HL-60 (cell line): Measurements from ENCODE around the gene SOBP.

Source experiments
- DNase-seq, 2 experiments: peaks; one replicate each; pipeline ENCODE4 v3.0.0-alpha.2; 2010 to 2020; ENCODE audit warnings: low read depth in 1 of 2, low spot score in 1 of 2
- H3K27ac ChIP-seq: fragments of 250-450 bp; sonication (Bioruptor Pico); replicated peaks from 2 replicates; pipeline ENCODE4 v1.5.1; 2020; ENCODE audit warnings: mild to moderate bottlenecking, moderate library complexity
- H3K27me3 ChIP-seq: fragments of 250-450 bp; sonication (Bioruptor Pico); 2 replicates; pipeline ENCODE4 v1.5.1; 2021; ENCODE audit warnings: mild to moderate bottlenecking, moderate library complexity; ENCODE audit not compliant: insufficient read depth, poor library complexity, severe bottlenecking
- H3K4me3 ChIP-seq: replicated peaks from 2 replicates; pipeline ENCODE4 v1.5.1; 2011; ENCODE audit warnings: mild to moderate bottlenecking, control low read depth, low read length; ENCODE audit not compliant: insufficient read depth
- CTCF ChIP-seq: IDR thresholded peaks from one replicate; pipeline ENCODE4 v1.5.1; 2011; ENCODE audit warnings: low read length, control low read depth, inconsistent platforms; ENCODE audit not compliant: insufficient read depth
- GABPA ChIP-seq: IDR thresholded peaks from 2 replicates; pipeline ENCODE4 v1.6.1; 2012; ENCODE audit warnings: low read depth
- POLR2AphosphoS5 ChIP-seq: IDR thresholded peaks from 2 replicates; pipeline ENCODE4 v1.6.1; 2012; ENCODE audit warnings: low read depth
- SPI1 ChIP-seq: IDR thresholded peaks from 2 replicates; pipeline ENCODE4 v1.6.1; 2012; ENCODE audit warnings: low read depth, mild to moderate bottlenecking, borderline replicate concordance
- TF ChIP-seq, protein P1 (sequence below): IDR thresholded peaks from 2 replicates; pipeline ENCODE4 v1.6.1; 2012; ENCODE audit warnings: low read depth; ENCODE audit not compliant: insufficient replicate concordance

Gene SOBP

GRCh38 chr6:107442938-107443607, 46.8 kb upstream of the SOBP start:
- no peak for TF ChIP-seq SPI1
- TF ChIP-seq POLR2AphosphoS5, result no peak
- TF ChIP-seq, protein P1, sequence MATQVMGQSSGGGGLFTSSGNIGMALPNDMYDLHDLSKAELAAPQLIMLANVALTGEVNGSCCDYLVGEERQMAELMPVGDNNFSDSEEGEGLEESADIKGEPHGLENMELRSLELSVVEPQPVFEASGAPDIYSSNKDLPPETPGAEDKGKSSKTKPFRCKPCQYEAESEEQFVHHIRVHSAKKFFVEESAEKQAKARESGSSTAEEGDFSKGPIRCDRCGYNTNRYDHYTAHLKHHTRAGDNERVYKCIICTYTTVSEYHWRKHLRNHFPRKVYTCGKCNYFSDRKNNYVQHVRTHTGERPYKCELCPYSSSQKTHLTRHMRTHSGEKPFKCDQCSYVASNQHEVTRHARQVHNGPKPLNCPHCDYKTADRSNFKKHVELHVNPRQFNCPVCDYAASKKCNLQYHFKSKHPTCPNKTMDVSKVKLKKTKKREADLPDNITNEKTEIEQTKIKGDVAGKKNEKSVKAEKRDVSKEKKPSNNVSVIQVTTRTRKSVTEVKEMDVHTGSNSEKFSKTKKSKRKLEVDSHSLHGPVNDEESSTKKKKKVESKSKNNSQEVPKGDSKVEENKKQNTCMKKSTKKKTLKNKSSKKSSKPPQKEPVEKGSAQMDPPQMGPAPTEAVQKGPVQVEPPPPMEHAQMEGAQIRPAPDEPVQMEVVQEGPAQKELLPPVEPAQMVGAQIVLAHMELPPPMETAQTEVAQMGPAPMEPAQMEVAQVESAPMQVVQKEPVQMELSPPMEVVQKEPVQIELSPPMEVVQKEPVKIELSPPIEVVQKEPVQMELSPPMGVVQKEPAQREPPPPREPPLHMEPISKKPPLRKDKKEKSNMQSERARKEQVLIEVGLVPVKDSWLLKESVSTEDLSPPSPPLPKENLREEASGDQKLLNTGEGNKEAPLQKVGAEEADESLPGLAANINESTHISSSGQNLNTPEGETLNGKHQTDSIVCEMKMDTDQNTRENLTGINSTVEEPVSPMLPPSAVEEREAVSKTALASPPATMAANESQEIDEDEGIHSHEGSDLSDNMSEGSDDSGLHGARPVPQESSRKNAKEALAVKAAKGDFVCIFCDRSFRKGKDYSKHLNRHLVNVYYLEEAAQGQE, result no peak
- no peak for TF ChIP-seq GABPA
- TF ChIP-seq CTCF, result no peak
- Histone ChIP-seq H3K4me3 (no peak overlapping the region), H3K27ac (no peak overlapping the region), H3K27me3 (no peaks in the 10 kb centered on the region)
- no peak for DNase-seq

GRCh38 chr6:107443608-107444267, 46.2 kb upstream of the SOBP start:
- H3K27ac ChIP-seq, result no peak overlapping the region
- no peak for DNase-seq
- no peaks in the 10 kb centered on the region for H3K27me3 ChIP-seq
- TF ChIP-seq GABPA (no peak), POLR2AphosphoS5 (no peak), CTCF (no peak), SPI1 (no peak)
- TF ChIP-seq, protein P1, result no peak
- H3K4me3 ChIP-seq, result no peak overlapping the region

- no peak overlapping the region for H3K4me3 ChIP-seq
- no peaks in the 10 kb centered on the region for H3K27me3 ChIP-seq
- TF ChIP-seq CTCF (no peak), SPI1 (no peak), POLR2AphosphoS5 (no peak), GABPA (no peak)
- TF ChIP-seq, protein P1, result no peak
- no peak for DNase-seq
- no peak overlapping the region for H3K27ac ChIP-seq
Measured at GRCh38 chr6:107444277-107444676, 45.6 kb upstream of the SOBP start.
